Psoas muscle (tissue), 8 donors: ENCODE measurements around the gene RSL1D1. TPM values are rescaled to one million over a fixed set of nuclear protein-coding genes. Genes with fewer than 3 reads are reported as not detected.

Experiments
- ATAC-seq, 4 donors: fragments of 200-7000 bp; cut with Tn5 transposase; one replicate each; pipeline ENCODE4 v1.9.1; 2020; ENCODE audit warnings: moderate library complexity in 3 of 4, mild to moderate bottlenecking in 2 of 4
- DNase-seq, 2 donors: peaks; one replicate each; pipeline ENCODE4 v3.0.0-alpha.2; 2020
- H3K27ac ChIP-seq: fragments of 200-600 bp; one replicate; pipeline ENCODE4 v1.8.0; 2022
- H3K27me3 ChIP-seq, 3 donors: fragments of 200-600 bp in 1 of 3; one replicate each; pipeline versions ENCODE4 v1.6.1 to v1.8.0; 2013 to 2022; ENCODE audit warnings: low read length in 2 of 3, mild to moderate bottlenecking in 2 of 3, moderate library complexity in 1 of 3; ENCODE audit not compliant: insufficient read depth in 3 of 3
- H3K36me3 ChIP-seq, 2 donors: fragments of 200-600 bp in 1 of 2; one replicate each; pipeline versions ENCODE4 v1.6.1 to v1.8.0; 2013 to 2022; ENCODE audit warnings: low read depth in 1 of 2, mild to moderate bottlenecking in 1 of 2, moderate library complexity in 1 of 2; ENCODE audit not compliant: insufficient read depth in 1 of 2
- H3K4me1 ChIP-seq: fragments of 200-600 bp; one replicate; pipeline ENCODE4 v1.8.0; 2022
- H3K4me3 ChIP-seq: fragments of 200-600 bp; one replicate; pipeline ENCODE4 v1.8.0; 2022; ENCODE audit warnings: mild to moderate bottlenecking
- H3K9me3 ChIP-seq: fragments of 200-600 bp; one replicate; pipeline ENCODE4 v1.8.0; 2022
- CTCF ChIP-seq: fragments of 200-600 bp; IDR thresholded peaks from one replicate; pipeline ENCODE4 v1.8.0; 2022; ENCODE audit warnings: antibody characterized with exemption
- WGBS, 3 donors: extraction: QIAGEN DNeasy Blood & Tissue Kit; methylation state at CpG; one replicate each; pipeline versions ENCODE4 v1.1.6 to v1.1.7; 2013; 5-methylcytosine and 5-hydroxymethylcytosine counted together
- intact Hi-C, 2 donors: fragments of 100-400 bp; cut with DNase I; formaldehyde crosslinking; loops; one replicate each; pipeline versions ENCODE4 v1.11.0 to v1.14.2; 2022
- polyA plus RNA-seq, 3 donors: library from polyadenylated mRNA; stranded (reverse); fragments of 200-250 nt; gene quantifications; one replicate each; pipeline ENCODE4 v1.2.3, GENCODE V29; 2013
- total RNA-seq, 4 donors: library from RNA; stranded (reverse); fragmentation: NEBNext Ultra II Directional in 2 of 4; extraction: Animal tissue kit (Norgen Biotek cat#: 25700) in 2 of 4; gene quantifications; one replicate each; pipeline versions ENCODE4 v1.2.1 to v1.2.4, GENCODE V29; 2021 to 2023
- donor health status: healthy with polysubstance abuse.
- donor health status: DM: no; HTN: no; CAD: no; lungs with moderate emphysema.
- donor health status: Bipolar disorder and iron deficiency.
- donor health status: healthy.
- donor health status: DM: yes; HTN: yes; CAD: no.
- donor health status: DM: no; HTN: no; CAD: no.
- donor health status: DM: no; HTN: no; CAD: no.
- donor health status: DM: yes; HTN: yes; CAD: no.

Gene RSL1D1
- total and polyA plus RNA-seq, 7 donors = 197 to 271 (median 241) TPM

DNA sequence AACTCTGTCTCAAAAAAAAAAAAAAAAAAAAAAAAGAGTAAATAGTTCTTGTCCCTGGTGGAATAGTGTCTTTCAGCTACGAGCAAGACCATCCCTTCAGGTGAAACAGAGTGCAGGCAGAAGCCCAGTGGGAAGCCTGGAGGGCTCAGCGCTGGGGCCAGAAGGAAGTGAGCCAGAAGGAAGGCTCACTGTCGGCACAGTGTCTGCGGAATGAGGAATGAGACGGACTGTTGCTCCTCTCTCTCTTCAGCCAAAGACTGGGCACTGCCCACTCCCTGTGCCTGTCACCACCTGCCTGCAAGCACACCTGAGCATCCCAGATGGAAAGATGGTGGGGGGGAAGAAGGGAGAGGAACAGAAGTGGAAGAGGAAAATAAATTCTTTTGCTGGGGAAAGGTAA, 7.5 kb downstream of the RSL1D1 start:
- TF ChIP-seq CTCF = no peak
- no peaks in the 10 kb centered on the region for H3K27me3 ChIP-seq
- DNase-seq (no peak), ATAC-seq (no peak)
- peaks cover under 1% of the 10 kb centered on the region for H3K4me1 ChIP-seq
- no peaks in the 10 kb centered on the region for H3K9me3 ChIP-seq
- intact Hi-C loops = loop anchor here in 1 of 2 donors (10.0 kb wide), 1 partner anchor 79 kb away; no protein-coding TSS in a partner anchor
- H3K27ac ChIP-seq = no peak overlapping the region
- WGBS, 3 donors = 62 to 87% (median 62%) methylated on average over 5 of the region's 5 CpGs
- H3K36me3 ChIP-seq = peaks cover 23 to 100% of the 10 kb centered on the region in 2 donors
- no peak overlapping the region for H3K4me3 ChIP-seq

DNA sequence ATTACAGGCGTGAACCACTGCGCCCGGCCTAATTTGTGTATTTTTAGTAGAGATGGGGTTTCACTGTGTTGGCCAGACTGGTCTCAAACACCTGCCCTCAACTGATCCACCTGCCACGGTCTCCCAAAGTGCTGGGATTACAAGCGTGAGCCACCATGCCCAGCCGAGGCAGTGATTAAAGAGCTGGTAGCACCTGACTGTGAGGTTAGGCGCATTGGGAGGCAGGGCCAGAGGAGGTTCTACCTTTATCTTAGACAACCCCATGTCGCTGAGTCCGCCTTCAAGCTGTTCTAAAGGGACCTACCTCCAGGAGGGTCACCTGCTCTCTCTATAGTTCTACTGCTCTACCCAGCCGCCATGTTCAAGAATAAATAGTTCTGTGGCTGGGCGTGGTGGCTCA, 8.1 kb downstream of the RSL1D1 start:
- Histone ChIP-seq H3K9me3 (no peaks in the 10 kb centered on the region), H3K4me3 (no peak overlapping the region), H3K27ac (no peak overlapping the region), H3K36me3 (peaks cover 23 to 100% of the 10 kb centered on the region in 2 donors), H3K27me3 (no peaks in the 10 kb centered on the region), H3K4me1 (no peaks in the 10 kb centered on the region)
- ATAC-seq = peak in 1 of 4 donors; percentile 25
- TF ChIP-seq CTCF = no peak
- WGBS, 3 donors = 81 to 91% (median 87%) methylated on average over 11 of the region's 11 CpGs
- DNase-seq = no peak
- intact Hi-C loops = loop anchor here in 1 of 2 donors (10.0 kb wide), 1 partner anchor 78 kb away; no protein-coding TSS in a partner anchor

DNA sequence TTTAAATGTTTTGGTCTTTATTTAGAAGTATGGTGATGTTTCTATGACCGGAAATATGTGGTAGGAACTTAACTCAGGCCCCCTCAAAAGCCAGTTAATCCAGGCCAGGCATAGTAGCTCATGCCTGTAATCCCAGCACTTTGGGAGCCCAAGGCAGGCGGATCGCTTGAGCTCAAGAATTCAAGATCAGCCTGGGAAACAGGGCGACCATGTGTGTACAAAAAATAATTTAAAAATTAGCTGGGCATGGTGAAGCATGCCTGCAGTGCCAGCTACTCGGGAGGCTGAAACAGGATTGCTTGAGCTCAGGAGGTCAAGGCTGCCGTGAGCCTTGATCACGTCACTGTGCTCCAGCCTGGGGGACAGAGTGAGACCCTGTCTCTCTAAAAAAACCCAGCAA, 10.3 kb downstream of the RSL1D1 start:
- Histone ChIP-seq H3K4me3 (no peak overlapping the region), H3K9me3 (no peaks in the 10 kb centered on the region), H3K27ac (no peak overlapping the region), H3K27me3 (no peaks in the 10 kb centered on the region), H3K36me3 (peaks cover 30 to 100% of the 10 kb centered on the region in 2 donors), H3K4me1 (no peaks in the 10 kb centered on the region)
- 89 to 95% (median 93%) methylated on average over 7 of the region's 7 CpGs for WGBS, 3 donors
- intact Hi-C loops = loop anchor here in 1 of 2 donors (10.0 kb wide), 1 partner anchor 76 kb away; no protein-coding TSS in a partner anchor
- DNase-seq (no peak), ATAC-seq (no peak)
- no peak for TF ChIP-seq CTCF

DNA sequence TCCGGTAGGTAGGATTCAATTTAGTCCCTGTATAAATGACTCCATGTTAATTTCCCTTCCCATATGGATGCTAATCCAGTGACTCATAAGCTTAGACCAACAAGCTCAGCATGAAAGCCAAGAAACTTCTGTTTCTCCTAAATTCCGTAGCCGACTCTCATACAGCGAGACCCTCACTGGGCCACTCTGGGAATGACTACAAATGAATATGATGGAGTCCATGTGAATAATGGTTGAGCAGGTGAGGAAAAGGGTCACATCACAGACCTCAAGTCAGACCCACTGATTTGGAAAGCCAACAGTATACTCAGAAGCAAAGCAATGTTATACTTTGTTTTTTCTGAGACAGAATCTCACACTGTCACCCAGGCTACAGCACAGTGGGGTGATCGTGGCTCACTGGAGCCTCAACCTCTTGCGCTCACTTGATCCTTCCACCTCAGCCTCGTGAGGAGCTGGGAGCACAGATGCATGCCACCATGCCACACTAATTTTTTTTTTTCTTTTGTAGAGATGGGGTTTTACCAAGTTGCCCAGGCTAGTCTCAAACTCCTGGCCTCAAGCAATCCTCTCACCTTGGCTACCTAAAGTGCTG, 14.6 kb downstream of the RSL1D1 start:
- no peaks in the 10 kb centered on the region for H3K9me3 ChIP-seq
- peaks cover 17 to 57% of the 10 kb centered on the region in 2 donors for H3K36me3 ChIP-seq
- H3K4me3 ChIP-seq = no peak overlapping the region
- TF ChIP-seq CTCF = no peak
- WGBS, 3 donors = 79 to 81% (median 81%) methylated on average over 7 of the region's 7 CpGs
- no peak for ATAC-seq
- H3K27ac ChIP-seq = peak overlapping the region; percentile 32
- intact Hi-C loops = loop anchor here in 1 of 2 donors (5.0 kb wide), 1 partner anchor 39 kb away; the partner anchor contains the start of gene ZC3H7A
- H3K27me3 ChIP-seq = no peaks in the 10 kb centered on the region
- H3K4me1 ChIP-seq = peaks cover 11% of the 10 kb centered on the region
- no peak for DNase-seq
